ENCODE results near the gene CLEC20A. TPM values are rescaled to one million over a fixed set of nuclear protein-coding genes. Genes with fewer than 3 reads are reported as not detected.

Gene CLEC20A
- total and polyA plus RNA-seq, 8 donors = 0.31 TPM; not detected in 7

GRCh38 chr1:178487070-178487615 lies 9.6 kb downstream of the CLEC20A start:
- Histone ChIP-seq H3K36me3 (no peaks in the 10 kb centered on the region), H3K4me3 (peak overlapping the region; percentile 23 to 35 (median 28)), H3K9me3 (no peaks in the 10 kb centered on the region), H3K27ac (no peak overlapping the region), H3K4me1 (peaks cover 0 to 13% (median 10%) of the 10 kb centered on the region in 4 donors), H3K27me3 (peaks cover 0 to 18% (median 8%) of the 10 kb centered on the region in 3 donors)
- intact Hi-C loops (cut with DNase I; ENCODE audit: low total_unique reads) = no loop called here
- peak in 1 of 2 donors; percentile 37 for DNase-seq
- 35 to 69% (median 40%) methylated on average over 7 to 20 of the region's 20 CpGs for WGBS, 5 donors
- TF ChIP-seq POLR2A (IDR thresholded peaks at IDR 0.05) (no peak), EP300 (IDR thresholded peaks at IDR 0.05) (no peak), POLR2AphosphoS5 (IDR thresholded peaks at IDR 0.05) (no peak), CTCF (IDR thresholded peaks at IDR 0.05) (no peak)

GRCh38 chr1:178486100-178487069 lies 10.4 kb downstream of the CLEC20A start:
- Histone ChIP-seq H3K27me3 (peaks cover 0 to 18% (median 8%) of the 10 kb centered on the region in 3 donors), H3K4me1 (peaks cover 0 to 13% (median 10%) of the 10 kb centered on the region in 4 donors), H3K36me3 (no peaks in the 10 kb centered on the region), H3K4me3 (peak overlapping the region; percentile 23 to 35 (median 28)), H3K9me3 (no peaks in the 10 kb centered on the region), H3K27ac (no peak overlapping the region)
- peak in 1 of 2 donors; percentile 50 for DNase-seq
- TF ChIP-seq CTCF (IDR thresholded peaks at IDR 0.05) (no peak), POLR2A (IDR thresholded peaks at IDR 0.05) (no peak), EP300 (IDR thresholded peaks at IDR 0.05) (no peak), POLR2AphosphoS5 (IDR thresholded peaks at IDR 0.05) (no peak)
- 35 to 60% (median 42%) methylated on average over 24 to 54 of the region's 54 CpGs for WGBS, 5 donors
- intact Hi-C loops (cut with DNase I; ENCODE audit: low total_unique reads) = no loop called here

- Histone ChIP-seq H3K36me3 (peaks cover 0 to 2% (median 0%) of the 10 kb centered on the region in 4 donors), H3K4me1 (peaks cover 0 to 13% (median 10%) of the 10 kb centered on the region in 4 donors), H3K4me3 (no peak overlapping the region), H3K27me3 (peaks cover 0 to 18% (median 8%) of the 10 kb centered on the region in 3 donors), H3K27ac (no peak overlapping the region), H3K9me3 (no peaks in the 10 kb centered on the region)
- no peak for DNase-seq
- no peak for TF ChIP-seq POLR2AphosphoS5 (IDR thresholded peaks at IDR 0.05)
- TF ChIP-seq EP300 (IDR thresholded peaks at IDR 0.05) = no peak
- no peak for TF ChIP-seq POLR2A (IDR thresholded peaks at IDR 0.05)
- intact Hi-C loops (cut with DNase I; ENCODE audit: low total_unique reads) = no loop called here
- WGBS, 5 donors = 52 to 74% (median 63%) methylated on average over 3 of the region's 3 CpGs
Observed at GRCh38 chr1:178485541-178485981, 11.2 kb downstream of the CLEC20A start.

- Histone ChIP-seq H3K27me3 (peaks cover 0 to 18% (median 8%) of the 10 kb centered on the region in 3 donors), H3K4me3 (no peak overlapping the region), H3K4me1 (peaks cover 0 to 13% (median 10%) of the 10 kb centered on the region in 4 donors), H3K9me3 (no peaks in the 10 kb centered on the region), H3K36me3 (peaks cover 0 to 5% (median 0%) of the 10 kb centered on the region in 4 donors), H3K27ac (no peak overlapping the region)
- intact Hi-C loops (cut with DNase I; ENCODE audit: low total_unique reads) = no loop called here
- TF ChIP-seq EP300 (IDR thresholded peaks at IDR 0.05) = no peak
- TF ChIP-seq POLR2A (IDR thresholded peaks at IDR 0.05) = no peak
- TF ChIP-seq POLR2AphosphoS5 (IDR thresholded peaks at IDR 0.05) = no peak
- no peak for TF ChIP-seq CTCF (IDR thresholded peaks at IDR 0.05)
- 58 to 68% (median 66%) methylated on average over 3 of the region's 3 CpGs for WGBS, 5 donors
- DNase-seq = no peak
Observed at GRCh38 chr1:178484698-178485225, 12.0 kb downstream of the CLEC20A start.

Measured in stomach (tissue), 9 donors.